Measurements from ENCODE around the gene TRIM67.

The TRIM67 gene

DNA sequence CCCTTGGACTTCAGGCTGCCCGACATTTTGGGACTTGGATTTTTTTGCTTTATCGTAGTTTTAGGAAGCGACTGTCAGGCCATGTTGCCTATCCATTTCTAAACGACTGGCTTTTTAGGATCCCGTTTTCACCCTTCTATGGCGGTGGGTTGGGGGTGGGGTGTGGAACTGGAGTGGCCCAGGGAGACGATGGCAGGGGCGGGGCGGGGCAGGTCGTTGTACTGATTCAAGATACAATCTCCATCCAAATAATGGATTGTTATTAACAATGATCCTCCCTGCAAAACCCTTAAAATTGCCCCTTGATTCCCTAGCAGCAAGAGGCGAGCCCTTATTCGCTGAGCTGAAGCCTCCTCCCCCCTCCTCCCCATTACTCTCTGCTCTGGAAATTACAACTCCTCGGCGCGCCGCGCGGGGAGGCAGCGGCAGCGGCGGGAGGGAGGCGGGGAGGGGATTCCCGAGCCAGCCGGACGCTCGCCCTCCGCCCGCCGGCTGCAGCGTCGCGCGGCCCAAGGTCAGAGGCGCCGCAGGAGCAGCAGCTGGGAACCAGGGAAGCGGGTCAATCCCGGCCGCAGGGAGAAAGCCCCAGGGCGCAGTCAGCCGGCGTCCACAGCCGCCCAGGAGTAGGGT lies at the start of gene TRIM67:
TRIM67 (plus strand) TSS at position 392 of the 630 bp plus-strand sequence. CDS start 912 bp downstream, outside the sequence.
- TF ChIP-seq ZNF324 (tag by site-specific recombination; IDR thresholded peaks at IDR 0.05) (no peak), ZNF341 (tag by site-specific recombination; IDR thresholded peaks at IDR 0.05; ENCODE audit: low read depth) (peak; percentile 94), ZNF585B (tag by site-specific recombination; IDR thresholded peaks at IDR 0.05) (no peak), ZNF174 (tag by site-specific recombination; IDR thresholded peaks at IDR 0.05) (peak; percentile 88), ZNF660 (tag by site-specific recombination; IDR thresholded peaks at IDR 0.05) (0 out of 2 replicates have a peak, but pooled peaks have one; percentile 34), KLF8 (tag by site-specific recombination; IDR thresholded peaks at IDR 0.05) (no peak), ZNF350 (tag by site-specific recombination; IDR thresholded peaks at IDR 0.05) (0 out of 2 replicates have a peak, but pooled peaks have one; percentile 23)
- TF ChIP-seq, protein P1, sequence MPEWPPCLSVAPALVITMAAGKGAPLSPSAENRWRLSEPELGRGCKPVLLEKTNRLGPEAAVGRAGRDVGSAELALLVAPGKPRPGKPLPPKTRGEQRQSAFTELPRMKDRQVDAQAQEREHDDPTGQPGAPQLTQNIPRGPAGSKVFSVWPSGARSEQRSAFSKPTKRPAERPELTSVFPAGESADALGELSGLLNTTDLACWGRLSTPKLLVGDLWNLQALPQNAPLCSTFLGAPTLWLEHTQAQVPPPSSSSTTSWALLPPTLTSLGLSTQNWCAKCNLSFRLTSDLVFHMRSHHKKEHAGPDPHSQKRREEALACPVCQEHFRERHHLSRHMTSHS (tag by site-specific recombination; IDR thresholded peaks at IDR 0.05) = no peak
- TF ChIP-seq, protein P2, sequence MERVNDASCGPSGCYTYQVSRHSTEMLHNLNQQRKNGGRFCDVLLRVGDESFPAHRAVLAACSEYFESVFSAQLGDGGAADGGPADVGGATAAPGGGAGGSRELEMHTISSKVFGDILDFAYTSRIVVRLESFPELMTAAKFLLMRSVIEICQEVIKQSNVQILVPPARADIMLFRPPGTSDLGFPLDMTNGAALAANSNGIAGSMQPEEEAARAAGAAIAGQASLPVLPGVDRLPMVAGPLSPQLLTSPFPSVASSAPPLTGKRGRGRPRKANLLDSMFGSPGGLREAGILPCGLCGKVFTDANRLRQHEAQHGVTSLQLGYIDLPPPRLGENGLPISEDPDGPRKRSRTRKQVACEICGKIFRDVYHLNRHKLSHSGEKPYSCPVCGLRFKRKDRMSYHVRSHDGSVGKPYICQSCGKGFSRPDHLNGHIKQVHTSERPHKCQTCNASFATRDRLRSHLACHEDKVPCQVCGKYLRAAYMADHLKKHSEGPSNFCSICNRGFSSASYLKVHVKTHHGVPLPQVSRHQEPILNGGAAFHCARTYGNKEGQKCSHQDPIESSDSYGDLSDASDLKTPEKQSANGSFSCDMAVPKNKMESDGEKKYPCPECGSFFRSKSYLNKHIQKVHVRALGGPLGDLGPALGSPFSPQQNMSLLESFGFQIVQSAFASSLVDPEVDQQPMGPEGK (tag by site-specific recombination; IDR thresholded peaks at IDR 0.05) = no peak
- TF ChIP-seq, protein P3, sequence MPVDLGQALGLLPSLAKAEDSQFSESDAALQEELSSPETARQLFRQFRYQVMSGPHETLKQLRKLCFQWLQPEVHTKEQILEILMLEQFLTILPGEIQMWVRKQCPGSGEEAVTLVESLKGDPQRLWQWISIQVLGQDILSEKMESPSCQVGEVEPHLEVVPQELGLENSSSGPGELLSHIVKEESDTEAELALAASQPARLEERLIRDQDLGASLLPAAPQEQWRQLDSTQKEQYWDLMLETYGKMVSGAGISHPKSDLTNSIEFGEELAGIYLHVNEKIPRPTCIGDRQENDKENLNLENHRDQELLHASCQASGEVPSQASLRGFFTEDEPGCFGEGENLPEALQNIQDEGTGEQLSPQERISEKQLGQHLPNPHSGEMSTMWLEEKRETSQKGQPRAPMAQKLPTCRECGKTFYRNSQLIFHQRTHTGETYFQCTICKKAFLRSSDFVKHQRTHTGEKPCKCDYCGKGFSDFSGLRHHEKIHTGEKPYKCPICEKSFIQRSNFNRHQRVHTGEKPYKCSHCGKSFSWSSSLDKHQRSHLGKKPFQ (tag by site-specific recombination; IDR thresholded peaks at IDR 0.05) = no peak
- TF ChIP-seq, protein P4, sequence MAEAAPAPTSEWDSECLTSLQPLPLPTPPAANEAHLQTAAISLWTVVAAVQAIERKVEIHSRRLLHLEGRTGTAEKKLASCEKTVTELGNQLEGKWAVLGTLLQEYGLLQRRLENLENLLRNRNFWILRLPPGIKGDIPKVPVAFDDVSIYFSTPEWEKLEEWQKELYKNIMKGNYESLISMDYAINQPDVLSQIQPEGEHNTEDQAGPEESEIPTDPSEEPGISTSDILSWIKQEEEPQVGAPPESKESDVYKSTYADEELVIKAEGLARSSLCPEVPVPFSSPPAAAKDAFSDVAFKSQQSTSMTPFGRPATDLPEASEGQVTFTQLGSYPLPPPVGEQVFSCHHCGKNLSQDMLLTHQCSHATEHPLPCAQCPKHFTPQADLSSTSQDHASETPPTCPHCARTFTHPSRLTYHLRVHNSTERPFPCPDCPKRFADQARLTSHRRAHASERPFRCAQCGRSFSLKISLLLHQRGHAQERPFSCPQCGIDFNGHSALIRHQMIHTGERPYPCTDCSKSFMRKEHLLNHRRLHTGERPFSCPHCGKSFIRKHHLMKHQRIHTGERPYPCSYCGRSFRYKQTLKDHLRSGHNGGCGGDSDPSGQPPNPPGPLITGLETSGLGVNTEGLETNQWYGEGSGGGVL (tag by site-specific recombination; IDR thresholded peaks at IDR 0.05) = peak; percentile 70
- peaks cover 4% of the 10 kb centered on the region for H3K4me1 ChIP-seq (ENCODE audit: control insufficient read depth, insufficient read depth, low read length)
- peak within 1 kb of the TSS; percentile 44 for H3K4me3 ChIP-seq (ENCODE audit: low read depth, low read length)
- ChIA-PET CTCF (interaction anchor here (0.5 to 0.6 kb wide), 3 partner anchors 70 to 1028 kb away, joined by 3 to 5 read pairs (median 3); no protein-coding TSS in a partner anchor), POLR2A (interaction anchor here (0.8 to 1.9 kb wide), 2 partner anchors 122 to 124 kb away, joined by 3 to 5 read pairs; partner anchors contain the start of gene FAM89A)
- H3K9me3 ChIP-seq (ENCODE audit: control insufficient read depth, insufficient read depth, low read depth, low read length) = no peaks in the 10 kb centered on the region
- H3K36me3 ChIP-seq (ENCODE audit: control insufficient read depth in 2 of 2, insufficient read depth in 1 of 2, low read length in 2 of 2) = no peaks in the 10 kb centered on the region
- H3K27ac ChIP-seq (ENCODE audit: extremely low read depth, low read depth, low read length) = no peak within 1 kb of the TSS

DNA sequence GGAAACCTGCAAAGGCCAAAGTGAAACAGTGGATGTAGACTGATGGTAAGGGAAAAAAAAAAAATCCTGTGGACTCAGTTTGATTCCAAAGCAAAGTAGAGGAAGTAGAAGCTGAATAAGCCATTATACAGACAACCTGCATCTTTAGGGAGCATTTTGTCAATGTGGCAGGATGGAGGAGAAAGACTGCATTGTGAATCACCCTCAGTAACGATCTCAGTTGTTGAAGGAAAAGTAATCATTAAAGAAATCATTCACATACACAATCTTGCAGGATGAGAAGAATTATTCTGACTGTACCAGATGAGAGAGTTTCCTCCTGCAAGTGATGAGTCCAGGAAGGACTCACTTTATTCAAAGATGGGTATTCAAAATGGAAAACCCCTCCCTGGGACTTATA lies 45.1 kb upstream of the TRIM67 start:
- no peaks in the 10 kb centered on the region for H3K4me1 ChIP-seq (ENCODE audit: control insufficient read depth, insufficient read depth, low read length)
- POLR2A ChIA-PET = no interaction called here
- TF ChIP-seq ZBTB21 (tag by site-specific recombination; IDR thresholded peaks at IDR 0.05) = no peak
- TF ChIP-seq ZSCAN30 (tag by site-specific recombination; IDR thresholded peaks at IDR 0.05) = no peak
- TF ChIP-seq, protein P5, sequence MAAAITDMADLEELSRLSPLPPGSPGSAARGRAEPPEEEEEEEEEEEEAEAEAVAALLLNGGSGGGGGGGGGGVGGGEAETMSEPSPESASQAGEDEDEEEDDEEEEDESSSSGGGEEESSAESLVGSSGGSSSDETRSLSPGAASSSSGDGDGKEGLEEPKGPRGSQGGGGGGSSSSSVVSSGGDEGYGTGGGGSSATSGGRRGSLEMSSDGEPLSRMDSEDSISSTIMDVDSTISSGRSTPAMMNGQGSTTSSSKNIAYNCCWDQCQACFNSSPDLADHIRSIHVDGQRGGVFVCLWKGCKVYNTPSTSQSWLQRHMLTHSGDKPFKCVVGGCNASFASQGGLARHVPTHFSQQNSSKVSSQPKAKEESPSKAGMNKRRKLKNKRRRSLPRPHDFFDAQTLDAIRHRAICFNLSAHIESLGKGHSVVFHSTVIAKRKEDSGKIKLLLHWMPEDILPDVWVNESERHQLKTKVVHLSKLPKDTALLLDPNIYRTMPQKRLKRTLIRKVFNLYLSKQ (tag by site-specific recombination; IDR thresholded peaks at IDR 0.05; ENCODE audit: borderline replicate concordance) = no peak
- no peak for TF ChIP-seq GLIS1 (tag by site-specific recombination; IDR thresholded peaks at IDR 0.05)
- TF ChIP-seq ZNF221 (tag by site-specific recombination; IDR thresholded peaks at IDR 0.05; ENCODE audit: borderline replicate concordance) = no peak
- TF ChIP-seq, protein P6, sequence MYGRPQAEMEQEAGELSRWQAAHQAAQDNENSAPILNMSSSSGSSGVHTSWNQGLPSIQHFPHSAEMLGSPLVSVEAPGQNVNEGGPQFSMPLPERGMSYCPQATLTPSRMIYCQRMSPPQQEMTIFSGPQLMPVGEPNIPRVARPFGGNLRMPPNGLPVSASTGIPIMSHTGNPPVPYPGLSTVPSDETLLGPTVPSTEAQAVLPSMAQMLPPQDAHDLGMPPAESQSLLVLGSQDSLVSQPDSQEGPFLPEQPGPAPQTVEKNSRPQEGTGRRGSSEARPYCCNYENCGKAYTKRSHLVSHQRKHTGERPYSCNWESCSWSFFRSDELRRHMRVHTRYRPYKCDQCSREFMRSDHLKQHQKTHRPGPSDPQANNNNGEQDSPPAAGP (tag by site-specific recombination; IDR thresholded peaks at IDR 0.05) = no peak
- TF ChIP-seq ZNF768 (tag by site-specific recombination; IDR thresholded peaks at IDR 0.05) = no peak
- no peak for TF ChIP-seq ZNF843 (tag by site-specific recombination; IDR thresholded peaks at IDR 0.05)
- TF ChIP-seq TCF7L2 (IDR thresholded peaks at IDR 0.05; ENCODE audit: borderline replicate concordance, low read depth, low read length) = no peak
- no peak for TF ChIP-seq ZNF473 (tag by site-specific recombination; IDR thresholded peaks at IDR 0.05)
- no peak for TF ChIP-seq ZNF558 (tag by site-specific recombination; IDR thresholded peaks at IDR 0.05)
- TF ChIP-seq GFI1B (tag by site-specific recombination; IDR thresholded peaks at IDR 0.05) = no peak
- TF ChIP-seq, protein P2 (tag by site-specific recombination; IDR thresholded peaks at IDR 0.05) = no peak

More for the DNA sequence above, 45.1 kb upstream of the TRIM67 start:
- Histone ChIP-seq H3K4me3 (ENCODE audit: low read depth, low read length) (no peak overlapping the region), H3K27ac (ENCODE audit: extremely low read depth, low read depth, low read length) (no peak overlapping the region), H3K36me3 (ENCODE audit: control insufficient read depth in 2 of 2, insufficient read depth in 1 of 2, low read length in 2 of 2) (no peaks in the 10 kb centered on the region), H3K9me3 (ENCODE audit: control insufficient read depth, insufficient read depth, low read depth, low read length) (peaks cover 6% of the 10 kb centered on the region)
- CTCF ChIA-PET = no interaction called here
